ENCODE data around the gene NLRC4.
"Not testable (repeated sequence)": the region's sequence is repeated elsewhere in the genome, so short reads cannot be mapped to it uniquely, and the experiment has no call there.

Gene NLRC4

GRCh38 chr2:32248299-32248698 is 16.4 kb downstream of the NLRC4 start:
- no peak for DNase-seq (ENCODE audit: low read depth)

- DNase-seq (ENCODE audit: low read depth), result no peak
These were observed 17.8 kb downstream of the NLRC4 start for GRCh38 chr2:32246911-32247310.

GRCh38 chr2:32242331-32242730 is 22.4 kb downstream of the NLRC4 start:
- no peak for DNase-seq (ENCODE audit: low read depth)

- no peak for DNase-seq (ENCODE audit: low read depth)
These were observed 26.7 kb downstream of the NLRC4 start for GRCh38 chr2:32237996-32238395.

- DNase-seq (ENCODE audit: low read depth), result no peak
These were observed 27.2 kb downstream of the NLRC4 start for GRCh38 chr2:32237488-32237887.

GRCh38 chr2:32235315-32235714 is 29.4 kb downstream of the NLRC4 start:
- DNase-seq (ENCODE audit: low read depth), result no peak

GRCh38 chr2:32231959-32232358 is 32.7 kb downstream of the NLRC4 start:
- DNase-seq (ENCODE audit: low read depth), result no peak

GRCh38 chr2:32229635-32230034 is 35.1 kb downstream of the NLRC4 start:
- no peak for DNase-seq (ENCODE audit: low read depth)

GRCh38 chr2:32228181-32228580 is 36.5 kb downstream of the NLRC4 start:
- no peak for DNase-seq (ENCODE audit: low read depth)

- no peak for DNase-seq (ENCODE audit: low read depth)
These were observed 37.2 kb downstream of the NLRC4 start for GRCh38 chr2:32227492-32227891.

- DNase-seq (ENCODE audit: low read depth), result no peak
These were observed 41.7 kb downstream of the NLRC4 start for GRCh38 chr2:32222966-32223365.

GRCh38 chr2:32220445-32220844 is 44.2 kb downstream of the NLRC4 start:
- no peak for DNase-seq (ENCODE audit: low read depth)

GRCh38 chr2:32212295-32212694 is 52.4 kb downstream of the NLRC4 start:
- DNase-seq (ENCODE audit: low read depth), result no peak

GRCh38 chr2:32210767-32211408 is 53.8 kb downstream of the NLRC4 start:
- DNase-seq (ENCODE audit: low read depth), result no peak

- DNase-seq (ENCODE audit: low read depth), result not testable (repeated sequence)
These were observed 61.3 kb downstream of the NLRC4 start for GRCh38 chr2:32203428-32203827.

GRCh38 chr2:32200814-32201213 is 63.9 kb downstream of the NLRC4 start:
- DNase-seq (ENCODE audit: low read depth), result no peak

GRCh38 chr2:32192418-32192817 is 72.3 kb downstream of the NLRC4 start:
- no peak for DNase-seq (ENCODE audit: low read depth)

- DNase-seq (ENCODE audit: low read depth), result no peak
These were observed 75.7 kb downstream of the NLRC4 start for GRCh38 chr2:32189011-32189410.

GRCh38 chr2:32182667-32183066 is 82.0 kb downstream of the NLRC4 start:
- DNase-seq (ENCODE audit: low read depth), result no peak

Data from fibroblast of the conjunctiva (primary cell).